GM21367 (cell line): ENCODE results near the gene RARRES2.
"Not testable (repeated sequence)": the region's sequence is repeated elsewhere in the genome, so short reads cannot be mapped to it uniquely, and the experiment has no call there.

Experiments used
- ATAC-seq: cut with Tn5 transposase; IDR thresholded peaks from one replicate; pipeline ENCODE4 v1.9.1; 2021; ENCODE audit not compliant: unreplicated experiment

RARRES2 gene

GRCh38 chr7:150295614-150296013 lies 45.8 kb downstream of the RARRES2 start:
- not testable (repeated sequence) for ATAC-seq

GRCh38 chr7:150295027-150295426 lies 46.4 kb downstream of the RARRES2 start:
- ATAC-seq, result not testable (repeated sequence)

GRCh38 chr7:150290317-150290716 lies 51.1 kb downstream of the RARRES2 start:
- not testable (repeated sequence) for ATAC-seq

GRCh38 chr7:150288816-150289215 lies 52.6 kb downstream of the RARRES2 start:
- not testable (repeated sequence) for ATAC-seq
